Measurements from ENCODE around the gene HOXB1.
A peak's percentile ranks its signal among the peaks of the same experiment; 100 is the strongest.

Gene HOXB1

GRCh38 chr17:48530887-48531272, at the start of gene HOXB1:
Gene HOXB1, minus strand, starts transcription at chr17:48531011. Its CDS starts 107 bp downstream, at chr17:48530904.
- DNase-seq, result no peak

- DNase-seq, result no peak
Measured at GRCh38 chr17:48579760-48580554, 49.1 kb upstream of the HOXB1 start.

GRCh38 chr17:48579471-48579759, 48.6 kb upstream of the HOXB1 start:
- no peak for DNase-seq

DNA sequence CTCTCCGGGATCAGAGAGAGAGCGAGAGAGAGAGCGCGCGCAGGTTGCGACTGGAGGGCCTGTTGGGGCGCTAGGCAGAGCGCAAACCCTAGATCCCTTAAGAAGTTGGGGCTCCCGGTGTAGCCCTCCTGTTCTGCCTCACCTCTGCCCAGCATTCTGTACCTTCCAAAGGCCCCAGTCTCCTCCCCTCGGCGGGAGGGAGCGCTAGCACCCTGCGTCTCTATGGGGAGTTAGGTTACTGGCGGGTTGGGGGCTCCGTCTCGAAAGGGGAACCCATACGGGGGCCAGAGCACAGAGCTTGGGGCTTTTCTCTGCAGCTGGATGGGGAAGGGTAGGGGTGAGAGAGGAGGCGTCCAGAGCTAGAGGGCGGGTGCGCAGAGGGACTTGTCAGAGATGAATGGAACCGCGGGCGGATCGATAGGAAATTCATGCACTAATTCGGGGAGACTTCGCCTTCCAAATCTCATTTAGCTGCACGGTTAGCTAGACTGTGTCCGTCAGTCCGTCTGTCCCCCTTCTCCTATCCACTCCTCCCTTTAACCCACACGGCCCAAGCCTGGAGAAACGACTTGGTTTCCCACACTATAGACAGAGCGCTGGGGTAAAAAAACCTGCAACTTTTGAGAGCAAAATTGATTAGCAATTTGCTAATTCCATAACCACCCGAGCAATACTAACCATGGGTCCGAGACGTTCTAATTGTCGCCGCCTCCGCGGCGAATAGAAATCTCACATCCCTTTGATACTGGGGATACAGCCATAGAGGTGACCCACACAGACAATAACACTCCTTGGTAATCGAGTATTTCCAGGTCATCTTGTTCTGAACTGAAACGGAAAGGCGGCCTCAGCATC, 48.0 kb upstream of the HOXB1 start:
- DNase-seq, result no peak

DNA sequence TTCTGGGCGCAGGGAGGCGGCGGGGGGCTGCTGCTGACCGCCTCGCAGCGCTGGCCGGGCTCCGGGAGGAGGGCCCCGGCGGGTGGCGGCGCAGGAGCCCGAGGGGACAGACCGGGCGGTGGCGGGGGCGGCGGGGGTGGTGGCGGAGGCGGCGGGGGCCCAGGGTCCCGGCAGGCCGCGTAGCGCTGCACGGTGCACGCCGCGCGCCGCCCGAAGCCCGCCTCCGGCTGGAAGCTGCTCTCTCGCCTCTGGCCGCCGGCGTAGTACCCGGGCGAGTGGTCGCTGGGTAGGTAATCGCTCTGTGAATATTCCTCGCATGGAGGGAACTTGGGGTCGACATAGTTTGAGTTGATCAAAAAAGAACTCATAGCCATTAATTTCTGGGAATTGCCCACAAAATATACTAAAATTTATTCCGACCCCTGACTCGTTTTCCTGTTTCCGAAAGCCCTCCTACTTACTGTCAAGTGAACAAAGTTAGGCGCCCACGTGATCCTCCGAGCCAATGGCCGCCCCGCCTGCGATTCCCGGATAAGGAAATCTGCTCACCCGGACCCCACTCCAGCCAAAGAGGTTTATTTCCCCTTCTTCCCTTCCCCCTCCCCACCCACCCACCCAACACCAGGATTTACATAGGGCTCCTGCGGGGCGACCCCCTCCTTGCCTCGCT, 47.3 kb upstream of the HOXB1 start, which contains the start of gene HOXB4:
Gene HOXB4, minus strand, starts transcription at position 405 of the 670 bp plus-strand sequence. Its CDS starts 31 bp downstream, at position 374.
- peak; percentile 63 for DNase-seq

- DNase-seq, result no peak
Measured at GRCh38 chr17:48577330-48577945, 46.6 kb upstream of the HOXB1 start.

DNA sequence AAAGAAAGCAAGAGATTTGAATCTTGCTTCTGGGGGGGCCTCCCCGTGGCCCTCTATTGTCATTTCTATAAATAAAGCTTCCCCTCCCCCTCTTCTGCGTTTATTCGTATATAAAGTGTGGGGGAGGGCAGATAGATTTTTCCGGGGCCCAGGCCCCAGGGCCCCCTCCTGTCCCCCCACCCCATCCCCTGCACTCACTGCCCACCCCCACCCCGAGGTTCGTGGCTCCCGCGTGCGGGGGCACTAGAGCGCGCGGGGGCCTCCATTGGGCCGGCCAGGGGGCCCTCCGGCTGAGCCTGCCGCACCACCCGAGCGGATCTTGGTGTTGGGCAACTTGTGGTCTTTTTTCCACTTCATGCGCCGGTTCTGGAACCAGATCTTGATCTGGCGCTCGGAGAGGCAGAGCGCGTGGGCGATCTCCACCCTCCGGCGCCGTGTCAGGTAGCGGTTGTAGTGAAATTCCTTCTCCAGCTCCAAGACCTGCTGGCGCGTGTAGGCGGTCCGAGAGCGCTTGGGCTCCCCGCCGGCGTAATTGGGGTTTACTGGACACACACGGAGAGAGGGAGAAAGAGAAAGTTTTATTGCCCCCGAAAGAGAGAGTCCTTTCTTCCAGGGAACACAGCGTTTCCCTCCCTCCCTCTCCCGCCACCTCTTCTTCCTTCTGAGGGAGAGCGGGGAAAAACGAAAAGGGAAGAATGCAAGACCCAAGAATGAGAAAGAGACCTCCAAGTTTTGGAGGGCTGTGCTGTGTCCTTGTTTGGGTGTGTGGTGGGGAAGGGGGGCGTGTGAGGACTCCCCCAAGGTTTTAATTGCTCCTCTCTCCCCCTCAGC, 45.9 kb upstream of the HOXB1 start:
- DNase-seq, result no peak

DNA sequence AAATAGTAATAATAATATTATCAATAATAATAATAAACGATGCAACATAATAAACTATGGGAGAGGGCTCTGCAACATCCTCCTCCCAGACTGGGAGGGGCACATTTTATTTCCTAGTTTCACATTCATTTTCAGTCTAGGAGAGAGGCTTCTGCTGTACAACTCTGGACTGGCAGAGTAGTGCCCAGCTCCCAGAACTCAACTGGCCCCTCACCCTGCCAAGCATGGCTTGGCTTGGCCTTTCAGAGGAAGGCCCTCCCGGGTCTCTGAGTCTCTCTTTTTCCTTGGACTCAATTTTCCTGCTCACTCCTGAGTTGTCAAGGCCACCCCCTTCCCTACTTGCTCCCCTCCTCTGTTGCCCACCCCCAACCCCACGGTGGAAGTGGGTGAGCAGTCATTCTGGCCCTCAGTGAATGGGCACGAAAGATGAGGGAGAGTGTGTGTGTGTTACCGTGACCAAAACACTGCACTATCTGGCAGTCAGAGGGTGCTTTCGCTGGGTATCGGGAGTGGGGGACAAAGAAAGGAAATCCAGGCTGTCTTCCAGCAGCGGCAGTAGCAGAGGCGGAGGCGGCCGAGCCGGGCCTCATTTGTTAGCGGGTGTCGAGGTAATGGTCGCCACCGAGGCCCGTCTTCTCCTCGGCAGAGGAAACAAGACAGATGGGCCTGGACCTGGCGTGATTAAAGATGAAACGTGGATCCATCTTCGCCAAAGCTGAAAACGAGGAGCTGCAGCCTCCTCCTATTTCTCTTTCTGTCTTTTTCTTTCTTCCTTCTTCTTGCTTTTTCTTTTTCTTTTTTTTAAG, 45.1 kb upstream of the HOXB1 start:
- no peak for DNase-seq

- no peak for DNase-seq
Measured at GRCh38 chr17:48575066-48575582, 44.3 kb upstream of the HOXB1 start.

- no peak for DNase-seq
Measured at GRCh38 chr17:48574505-48575065, 43.8 kb upstream of the HOXB1 start.

DNA sequence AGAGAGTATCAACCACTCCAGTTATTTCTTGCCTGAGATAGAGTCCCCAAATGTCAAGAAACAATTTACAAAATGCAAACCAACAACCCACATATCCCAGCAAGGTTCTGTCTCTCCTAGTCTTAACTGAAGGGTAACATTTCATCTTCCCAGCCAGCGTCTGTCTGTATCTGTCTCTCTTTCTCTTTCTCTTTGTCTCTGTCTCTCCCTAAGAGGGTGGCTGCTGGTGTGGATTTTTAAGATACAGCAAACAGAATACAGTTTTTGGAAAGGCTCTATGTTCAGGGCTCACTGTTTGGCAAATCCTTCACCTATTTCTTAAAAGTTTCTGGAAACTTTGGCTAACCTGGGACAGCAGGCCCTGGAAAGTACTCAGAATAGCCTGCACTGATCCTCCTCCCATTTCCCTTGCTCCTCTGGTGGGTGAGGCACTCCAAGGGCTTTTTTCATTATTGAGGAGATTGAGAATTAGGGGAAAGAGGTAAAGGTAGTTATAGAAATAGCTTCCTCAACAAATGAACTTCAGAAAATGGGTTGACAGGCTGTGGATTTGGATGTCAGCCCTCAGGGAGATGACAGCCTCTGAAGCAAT, 41.1 kb upstream of the HOXB1 start:
- no peak for DNase-seq

DNA sequence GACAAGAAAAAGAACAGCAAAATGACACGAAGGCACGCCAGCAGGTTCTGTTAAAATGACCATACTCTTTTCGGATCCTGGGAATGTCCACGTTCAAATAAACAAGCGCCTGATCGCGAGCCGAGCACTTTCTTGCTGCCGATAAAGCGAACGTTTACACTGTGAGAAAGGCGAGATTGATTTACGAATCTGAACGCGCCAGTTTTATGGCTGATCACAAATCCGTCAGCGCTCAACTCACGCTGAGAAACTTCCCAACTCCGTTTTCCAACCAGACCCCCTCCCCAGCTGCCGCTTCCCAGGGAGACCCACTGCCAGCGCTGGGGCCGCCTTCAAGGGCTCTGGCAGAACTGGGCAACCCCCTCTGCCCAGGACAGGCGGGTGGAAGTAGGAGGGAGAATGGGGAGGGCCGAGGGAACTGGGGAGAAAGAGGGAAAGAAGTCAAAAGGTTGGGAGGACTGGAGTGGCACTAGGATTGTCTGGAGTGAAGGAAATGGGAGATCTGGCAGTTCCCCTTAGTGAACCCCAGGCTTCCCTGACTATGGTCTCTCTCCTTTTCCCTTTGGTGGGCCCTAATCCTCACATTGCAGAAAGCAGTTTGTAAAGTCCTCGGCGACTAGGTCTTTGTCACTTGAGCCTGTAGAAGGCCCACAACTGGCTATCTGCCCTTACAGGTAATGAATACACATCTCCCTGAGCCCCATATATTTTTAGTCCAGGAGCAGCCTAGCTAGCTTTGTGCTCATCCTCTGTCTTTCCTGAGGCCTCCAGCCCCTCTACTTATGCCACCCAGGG, 40.4 kb upstream of the HOXB1 start:
- DNase-seq, result no peak

GRCh38 chr17:48570325-48571023, 39.7 kb upstream of the HOXB1 start:
- no peak for DNase-seq

GRCh38 chr17:48569674-48570324, 39.0 kb upstream of the HOXB1 start:
- DNase-seq, result no peak

GRCh38 chr17:48569240-48569582, 38.4 kb upstream of the HOXB1 start:
- DNase-seq, result no peak

DNA sequence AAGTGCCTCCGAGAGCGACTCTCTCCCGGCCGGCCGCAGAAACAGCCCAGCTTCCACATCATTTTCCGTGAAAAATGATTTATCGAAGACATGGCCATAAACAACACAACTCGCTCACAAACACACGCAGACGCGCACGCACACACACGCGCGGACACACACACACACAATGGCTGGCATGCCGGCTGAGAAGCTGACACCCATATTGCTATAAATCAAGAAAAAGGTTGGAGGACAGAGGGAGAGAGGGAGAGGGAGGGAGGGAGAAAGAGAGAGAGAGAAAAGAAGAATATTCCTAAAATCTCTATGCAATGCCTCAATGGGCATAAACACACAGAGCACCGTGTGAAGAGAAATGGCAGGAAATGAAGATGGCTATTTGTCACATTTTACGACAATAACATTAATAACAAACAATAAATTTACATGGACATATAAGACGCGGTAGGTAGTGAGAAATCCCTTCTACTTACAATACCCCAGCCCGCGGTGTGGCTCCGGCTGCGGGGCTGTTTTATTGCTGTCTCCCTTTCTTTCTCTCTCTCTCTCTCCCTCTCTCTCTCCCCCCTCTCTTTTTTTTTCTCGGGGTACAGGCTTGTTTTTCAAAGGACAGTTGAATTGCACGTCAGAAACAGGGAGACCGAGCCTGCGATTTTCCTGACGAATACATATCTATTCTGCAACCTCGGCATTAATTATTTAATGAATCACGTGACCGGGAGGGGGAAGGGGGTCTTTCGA, 37.9 kb upstream of the HOXB1 start:
- no peak for DNase-seq

- no peak for DNase-seq
Measured at GRCh38 chr17:48567646-48568354, 37.0 kb upstream of the HOXB1 start.
